ENCODE measurements around the gene POMT2. TPM values are rescaled to one million over a fixed set of nuclear protein-coding genes. Genes with fewer than 3 reads are reported as not detected.

POMT2 gene
- total RNA-seq, 1 donor from 2014 or later: 34.7 TPM

DNA sequence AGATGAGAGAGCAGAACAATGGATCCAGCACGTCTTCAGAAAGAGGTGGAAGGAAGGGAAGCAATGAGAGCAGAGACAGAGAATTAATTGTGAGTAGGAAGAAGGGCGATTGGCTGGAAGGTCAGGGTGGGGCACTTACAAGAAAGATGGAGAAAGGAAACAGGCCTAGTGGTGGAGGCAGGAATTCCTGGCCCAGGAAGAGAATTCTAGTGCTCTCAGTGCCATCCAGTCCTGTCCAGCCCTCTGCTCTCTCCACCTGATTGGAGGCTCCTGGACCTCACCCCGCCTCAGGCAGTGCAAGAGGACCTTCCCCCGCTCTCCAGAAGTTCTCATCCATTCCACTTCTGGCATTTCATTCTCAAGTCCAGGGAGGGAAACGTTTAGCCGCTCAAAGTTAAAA is 92.6 kb downstream of the POMT2 start:
- H3K27ac Mint-ChIP-seq (ENCODE audit: unreplicated experiment): no peak overlapping the region

DNA sequence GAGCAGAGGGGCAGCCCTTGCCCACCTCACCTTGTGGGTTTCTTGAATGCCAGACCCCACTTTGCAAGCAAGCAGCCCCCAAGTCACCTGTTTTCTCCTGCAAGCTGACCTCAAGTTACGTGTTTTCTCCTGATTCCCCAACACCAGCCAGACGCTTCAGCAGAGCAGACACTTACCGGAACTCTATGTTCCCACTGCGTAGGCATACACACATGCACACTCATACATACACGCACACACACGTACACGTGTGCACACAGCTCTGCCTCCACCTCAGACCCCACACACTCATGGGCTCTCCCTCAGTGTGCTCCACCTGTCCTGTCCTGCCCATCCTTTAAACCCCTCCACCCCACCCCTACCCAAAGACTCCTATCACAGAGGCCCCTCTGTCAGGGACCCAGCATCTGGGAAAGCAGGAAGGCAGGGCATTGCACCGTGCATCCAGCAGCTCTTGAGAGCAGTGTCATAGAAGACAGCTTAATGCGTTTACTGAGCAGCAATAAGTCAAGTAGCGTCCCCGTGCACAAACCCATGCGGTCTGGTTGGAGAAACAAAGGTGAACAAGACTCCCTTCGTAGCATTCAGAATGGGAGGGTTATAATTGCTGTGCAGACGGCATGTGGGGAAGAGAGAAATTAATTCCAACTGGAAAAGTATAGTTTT is 94.7 kb downstream of the POMT2 start:
- DNase-seq (ENCODE audit: low spot score): no peak
- H3K27ac Mint-ChIP-seq (ENCODE audit: unreplicated experiment): no peak overlapping the region
- peaks cover 18% of the 10 kb centered on the region for H3K27me3 Mint-ChIP-seq (ENCODE audit: low read depth)
- TF ChIP-seq, protein P1, sequence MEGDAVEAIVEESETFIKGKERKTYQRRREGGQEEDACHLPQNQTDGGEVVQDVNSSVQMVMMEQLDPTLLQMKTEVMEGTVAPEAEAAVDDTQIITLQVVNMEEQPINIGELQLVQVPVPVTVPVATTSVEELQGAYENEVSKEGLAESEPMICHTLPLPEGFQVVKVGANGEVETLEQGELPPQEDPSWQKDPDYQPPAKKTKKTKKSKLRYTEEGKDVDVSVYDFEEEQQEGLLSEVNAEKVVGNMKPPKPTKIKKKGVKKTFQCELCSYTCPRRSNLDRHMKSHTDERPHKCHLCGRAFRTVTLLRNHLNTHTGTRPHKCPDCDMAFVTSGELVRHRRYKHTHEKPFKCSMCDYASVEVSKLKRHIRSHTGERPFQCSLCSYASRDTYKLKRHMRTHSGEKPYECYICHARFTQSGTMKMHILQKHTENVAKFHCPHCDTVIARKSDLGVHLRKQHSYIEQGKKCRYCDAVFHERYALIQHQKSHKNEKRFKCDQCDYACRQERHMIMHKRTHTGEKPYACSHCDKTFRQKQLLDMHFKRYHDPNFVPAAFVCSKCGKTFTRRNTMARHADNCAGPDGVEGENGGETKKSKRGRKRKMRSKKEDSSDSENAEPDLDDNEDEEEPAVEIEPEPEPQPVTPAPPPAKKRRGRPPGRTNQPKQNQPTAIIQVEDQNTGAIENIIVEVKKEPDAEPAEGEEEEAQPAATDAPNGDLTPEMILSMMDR (IDR thresholded peaks at IDR 0.05): no peak
- peaks cover 9% of the 10 kb centered on the region for H3K36me3 Mint-ChIP-seq (ENCODE audit: low read depth)
- peaks cover 6% of the 10 kb centered on the region for H3K9me3 Mint-ChIP-seq (ENCODE audit: low read depth)
- no peaks in the 10 kb centered on the region for H3K4me1 Mint-ChIP-seq (ENCODE audit: low read depth)
- no peak overlapping the region for H3K4me3 Mint-ChIP-seq (ENCODE audit: unreplicated experiment)

More for the DNA sequence above, 92.6 kb downstream of the POMT2 start:
- TF ChIP-seq, protein P1 (IDR thresholded peaks at IDR 0.05): no peak
- peaks cover 14% of the 10 kb centered on the region for H3K36me3 Mint-ChIP-seq (ENCODE audit: low read depth)
- DNase-seq (ENCODE audit: low spot score): no peak
- peaks cover 5% of the 10 kb centered on the region for H3K27me3 Mint-ChIP-seq (ENCODE audit: low read depth)
- no peak overlapping the region for H3K4me3 Mint-ChIP-seq (ENCODE audit: unreplicated experiment)
- peaks cover 7% of the 10 kb centered on the region for H3K9me3 Mint-ChIP-seq (ENCODE audit: low read depth)
- H3K4me1 Mint-ChIP-seq (ENCODE audit: low read depth): no peaks in the 10 kb centered on the region

DNA sequence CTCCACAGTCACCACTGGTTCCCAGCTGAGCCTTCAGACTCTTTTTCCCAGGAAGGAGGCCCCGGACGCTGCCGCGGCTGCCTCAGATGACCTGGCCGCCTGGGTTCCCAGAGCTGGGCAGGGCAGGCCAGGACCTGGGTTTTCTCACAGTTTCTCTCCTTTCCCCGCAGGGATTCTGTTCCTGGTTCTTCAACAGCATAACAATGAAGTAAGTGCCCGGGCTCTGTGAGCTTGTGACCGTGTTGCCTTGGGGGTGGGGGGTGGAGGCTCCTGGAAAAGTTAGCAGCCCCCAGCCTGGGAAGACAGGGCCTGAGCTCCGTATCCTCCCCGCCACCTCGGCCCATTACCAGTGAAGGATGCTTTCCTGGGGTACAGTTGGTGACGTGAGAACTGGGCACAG is 95.4 kb downstream of the POMT2 start:
- peaks cover 2% of the 10 kb centered on the region for H3K9me3 Mint-ChIP-seq (ENCODE audit: low read depth)
- no peaks in the 10 kb centered on the region for H3K4me1 Mint-ChIP-seq (ENCODE audit: low read depth)
- TF ChIP-seq, protein P1 (IDR thresholded peaks at IDR 0.05): no peak
- H3K27ac Mint-ChIP-seq (ENCODE audit: unreplicated experiment): no peak overlapping the region
- H3K4me3 Mint-ChIP-seq (ENCODE audit: unreplicated experiment): no peak overlapping the region
- no peak for DNase-seq (ENCODE audit: low spot score)
- H3K27me3 Mint-ChIP-seq (ENCODE audit: low read depth): peaks cover 18% of the 10 kb centered on the region
- H3K36me3 Mint-ChIP-seq (ENCODE audit: low read depth): peaks cover 9% of the 10 kb centered on the region

Small RNA genes lying within 50 kb of the gene (microRNA-seq; reads per million reads assigned to microRNA genes)
- not detected for gene MIR1260A (ENCODE audit: borderline number of aligned reads)

Other genes with a start within 250 kb of the POMT2 start
- 9.7 to 11.0 TPM (median 10.0 TPM) in 3 replicates for gene CIPC, start 222.6 kb downstream of the POMT2 start, total RNA-seq
- gene ZDHHC22, start 179.1 kb downstream of the POMT2 start, total RNA-seq: 0.13 to 0.30 TPM (median 0.15 TPM) in 3 replicates
- gene TMEM63C, start 139.1 kb downstream of the POMT2 start, total RNA-seq: 7.6 to 10.3 TPM (median 8.7 TPM) in 3 replicates
- gene NGB, start 49.7 kb downstream of the POMT2 start, total RNA-seq: not detected in 3 replicates
- gene GSTZ1, start 153 bp upstream of the POMT2 start, total RNA-seq: 9.8 to 14.1 TPM (median 12.5 TPM) in 3 replicates
- 10.3 to 12.5 TPM (median 10.4 TPM) in 3 replicates for gene TMED8, start 56.2 kb upstream of the POMT2 start, total RNA-seq
- 1.2 to 3.3 TPM (median 1.4 TPM) in 3 replicates for gene SAMD15, start 56.5 kb upstream of the POMT2 start, total RNA-seq
- 0.18 to 0.37 TPM (median 0.27 TPM) in 3 replicates for gene NOXRED1, start 102.6 kb upstream of the POMT2 start, total RNA-seq
- gene VIPAS39, start 136.7 kb upstream of the POMT2 start, total RNA-seq: 21.2 to 24.3 TPM (median 21.9 TPM) in 3 replicates
- 85.0 to 107 TPM (median 85.7 TPM) in 3 replicates for gene AHSA1, start 137.2 kb upstream of the POMT2 start, total RNA-seq
- gene ISM2, start 177.9 kb upstream of the POMT2 start, total RNA-seq: 0.20 to 0.26 TPM in 2 of 3 replicates, not detected in the other

Data from chondrocyte (in vitro differentiated cells).